SU-DHL-6 (cell line): ENCODE data around the gene INF2.
A peak's percentile ranks its signal among the peaks of the same experiment; 100 is the strongest.
"Not testable (repeated sequence)": the region's sequence is repeated elsewhere in the genome, so short reads cannot be mapped to it uniquely, and the experiment has no call there.

Source experiments
- H2AFZ ChIP-seq: fragments of 200-600 bp; sonication (generic); 2 replicates; pipeline ENCODE4 v1.6.1; 2014; ENCODE audit warnings: low read depth, mild to moderate bottlenecking, moderate library complexity, mixed read lengths, antibody characterized with exemption, low read length; ENCODE audit not compliant: severe bottlenecking
- H3F3A ChIP-seq: fragments of 200-600 bp; shearing (Covaris generic); 2 replicates; pipeline ENCODE4 v1.6.0; 2016; ENCODE audit warnings: antibody characterized with exemption, mild to moderate bottlenecking; ENCODE audit not compliant: insufficient read depth
- H3K27ac ChIP-seq: fragments of 200-600 bp; sonication (generic); 2 replicates; pipeline ENCODE4 v1.5.1; 2016; ENCODE audit warnings: low read depth, mild to moderate bottlenecking, low read length, moderate library complexity, mixed read lengths
- H3K27me3 ChIP-seq: fragments of 200-600 bp; sonication (generic), shearing (Covaris generic); 2 replicates; pipeline ENCODE4 v1.6.0; 2014; ENCODE audit warnings: mild to moderate bottlenecking, low read length
- H3K36me3 ChIP-seq: fragments of 200-600 bp; sonication (generic); 2 replicates; pipeline ENCODE4 v1.6.1; 2014; ENCODE audit warnings: mild to moderate bottlenecking, low read length, mixed read lengths
- H3K4me2 ChIP-seq: fragments of 300-600, 200-600 bp; shearing (Covaris generic), sonication (generic); 2 replicates; pipeline ENCODE4 v1.6.0; 2014; ENCODE audit warnings: low read length, low read depth, mild to moderate bottlenecking; ENCODE audit not compliant: poor library complexity, severe bottlenecking
- H3K4me3 ChIP-seq: fragments of 200-600 bp; sonication (generic); 2 replicates; pipeline ENCODE4 v1.5.1; 2014; ENCODE audit warnings: antibody characterized with exemption, low read length, mild to moderate bottlenecking, mixed read lengths; ENCODE audit not compliant: insufficient read depth, poor library complexity, severe bottlenecking
- H3K79me2 ChIP-seq: fragments of 200-600 bp; sonication (generic); 2 replicates; pipeline ENCODE4 v1.6.1; 2014; ENCODE audit warnings: mild to moderate bottlenecking, low read length, moderate library complexity; ENCODE audit not compliant: insufficient read depth
- H3K9ac ChIP-seq: fragments of 200-600 bp; sonication (generic); 2 replicates; pipeline ENCODE4 v1.7.0; 2014; ENCODE audit warnings: mild to moderate bottlenecking, low read length
- H3K9me2 ChIP-seq: fragments of 200-600 bp; sonication (generic); replicated peaks from 2 replicates; pipeline ENCODE4 v1.6.1; 2014; ENCODE audit warnings: low read length; ENCODE audit not compliant: insufficient read depth
- H3K9me3 ChIP-seq: fragments of 200-600 bp; sonication (generic); 2 replicates; pipeline ENCODE4 v1.6.1; 2014; ENCODE audit warnings: low read length, mixed read lengths; ENCODE audit not compliant: insufficient read depth
- H4K20me1 ChIP-seq: fragments of 200-600 bp; sonication (generic); 2 replicates; pipeline ENCODE4 v1.6.1; 2014; ENCODE audit warnings: low read depth, mild to moderate bottlenecking, antibody characterized with exemption, low read length, moderate library complexity, mixed read lengths
- EZH2phosphoT487 ChIP-seq: fragments of 200-600 bp; sonication (generic), shearing (Covaris generic); conservative IDR thresholded peaks from 2 replicates; pipeline ENCODE4 v1.6.1; 2018; ENCODE audit warnings: mild to moderate bottlenecking, antibody characterized with exemption, low read length, moderate library complexity, mixed read lengths
- TF ChIP-seq, protein P1 (sequence below): fragments of 200-600 bp; sonication (generic); IDR thresholded peaks from one replicate; pipeline ENCODE4 v1.5.1; 2017; ENCODE audit warnings: antibody characterized with exemption, mild to moderate bottlenecking, low read length, moderate library complexity; ENCODE audit not compliant: insufficient read depth, poor library complexity, severe bottlenecking

The INF2 gene

DNA sequence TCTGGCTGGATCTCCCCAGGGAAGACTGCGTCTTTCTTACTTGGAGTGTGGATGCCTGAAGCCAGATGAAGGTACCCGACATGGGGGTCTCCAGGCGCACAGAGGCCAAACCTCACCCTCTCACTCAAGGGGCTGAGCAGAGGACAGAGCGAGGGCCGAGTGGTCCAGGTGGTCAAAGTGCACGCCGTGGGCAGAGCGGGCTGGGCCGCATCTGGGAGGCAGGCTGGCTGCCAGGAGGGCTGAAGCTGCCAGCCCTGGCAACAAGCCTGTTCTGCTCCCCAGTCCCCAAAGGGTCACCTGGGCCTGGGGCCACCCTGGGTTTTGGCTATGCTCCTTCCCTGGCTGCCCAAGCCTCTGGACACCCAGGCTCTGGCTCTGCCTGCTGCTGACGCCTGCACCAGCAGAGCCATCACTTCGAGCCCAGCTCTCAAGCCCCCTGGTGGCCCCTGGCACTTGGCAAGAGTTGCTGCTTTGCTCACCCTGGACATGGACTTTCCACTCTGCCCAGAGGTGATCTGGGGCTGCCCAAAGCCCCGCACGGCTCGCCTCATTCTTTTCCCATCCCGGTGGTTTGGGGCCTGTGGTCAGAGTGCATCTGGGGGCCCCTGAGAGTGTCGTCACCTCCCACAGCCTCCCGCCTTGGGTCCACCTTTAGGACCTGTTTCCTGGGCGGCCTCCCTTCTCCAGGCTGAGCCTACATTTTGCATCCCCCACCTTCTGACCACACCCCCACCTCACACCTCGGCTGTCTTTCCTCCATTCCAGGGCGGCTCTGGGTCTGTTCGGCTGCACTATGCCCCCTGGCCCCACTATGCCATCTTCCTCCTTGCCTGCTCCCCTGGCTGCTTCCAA lies 37.4 kb downstream of the INF2 start:
- no peaks in the 10 kb centered on the region for H3K9me3 ChIP-seq
- H3K4me2 ChIP-seq = no peak overlapping the region
- no peak overlapping the region for H3K4me3 ChIP-seq
- no peaks in the 10 kb centered on the region for H3K79me2 ChIP-seq
- no peak overlapping the region for H3K9ac ChIP-seq
- no peaks in the 10 kb centered on the region for H4K20me1 ChIP-seq
- H2AFZ ChIP-seq = no peak overlapping the region
- no peaks in the 10 kb centered on the region for H3K9me2 ChIP-seq
- H3K27ac ChIP-seq = no peak overlapping the region
- no peaks in the 10 kb centered on the region for H3F3A ChIP-seq
- H3K27me3 ChIP-seq = no peaks in the 10 kb centered on the region
- no peak for TF ChIP-seq EZH2phosphoT487
- TF ChIP-seq, protein P1, sequence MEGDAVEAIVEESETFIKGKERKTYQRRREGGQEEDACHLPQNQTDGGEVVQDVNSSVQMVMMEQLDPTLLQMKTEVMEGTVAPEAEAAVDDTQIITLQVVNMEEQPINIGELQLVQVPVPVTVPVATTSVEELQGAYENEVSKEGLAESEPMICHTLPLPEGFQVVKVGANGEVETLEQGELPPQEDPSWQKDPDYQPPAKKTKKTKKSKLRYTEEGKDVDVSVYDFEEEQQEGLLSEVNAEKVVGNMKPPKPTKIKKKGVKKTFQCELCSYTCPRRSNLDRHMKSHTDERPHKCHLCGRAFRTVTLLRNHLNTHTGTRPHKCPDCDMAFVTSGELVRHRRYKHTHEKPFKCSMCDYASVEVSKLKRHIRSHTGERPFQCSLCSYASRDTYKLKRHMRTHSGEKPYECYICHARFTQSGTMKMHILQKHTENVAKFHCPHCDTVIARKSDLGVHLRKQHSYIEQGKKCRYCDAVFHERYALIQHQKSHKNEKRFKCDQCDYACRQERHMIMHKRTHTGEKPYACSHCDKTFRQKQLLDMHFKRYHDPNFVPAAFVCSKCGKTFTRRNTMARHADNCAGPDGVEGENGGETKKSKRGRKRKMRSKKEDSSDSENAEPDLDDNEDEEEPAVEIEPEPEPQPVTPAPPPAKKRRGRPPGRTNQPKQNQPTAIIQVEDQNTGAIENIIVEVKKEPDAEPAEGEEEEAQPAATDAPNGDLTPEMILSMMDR = peak; percentile 9
- no peaks in the 10 kb centered on the region for H3K36me3 ChIP-seq

DNA sequence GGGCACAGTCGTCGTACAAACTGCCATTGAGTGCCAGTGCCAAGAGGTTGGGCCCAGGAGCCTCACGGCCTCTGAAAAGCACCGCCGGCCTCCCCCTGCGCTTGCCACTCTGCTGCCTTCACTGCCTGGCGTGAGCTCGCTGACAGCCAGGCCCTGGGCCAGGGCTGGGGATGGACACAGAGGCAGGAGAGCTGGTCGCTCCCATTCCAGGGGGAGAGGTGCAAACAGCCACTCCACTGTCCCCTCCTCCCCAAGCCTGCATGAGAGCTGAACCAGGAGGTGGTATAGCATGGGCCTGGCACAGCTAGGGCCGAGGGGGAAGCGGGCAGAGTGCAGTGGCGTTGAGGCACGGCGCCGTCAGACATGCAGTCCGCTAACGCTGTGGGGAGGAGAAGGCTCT lies 39.2 kb downstream of the INF2 start:
- no peaks in the 10 kb centered on the region for H3K9me2 ChIP-seq
- no peak overlapping the region for H2AFZ ChIP-seq
- H3K4me3 ChIP-seq = no peak overlapping the region
- no peak overlapping the region for H3K9ac ChIP-seq
- H3K27me3 ChIP-seq = no peaks in the 10 kb centered on the region
- H4K20me1 ChIP-seq = no peaks in the 10 kb centered on the region
- no peak overlapping the region for H3K27ac ChIP-seq
- no peaks in the 10 kb centered on the region for H3F3A ChIP-seq
- no peak for TF ChIP-seq EZH2phosphoT487
- TF ChIP-seq, protein P1 = no peak
- H3K79me2 ChIP-seq = no peaks in the 10 kb centered on the region
- H3K9me3 ChIP-seq = no peaks in the 10 kb centered on the region
- no peaks in the 10 kb centered on the region for H3K36me3 ChIP-seq
- no peak overlapping the region for H3K4me2 ChIP-seq

DNA sequence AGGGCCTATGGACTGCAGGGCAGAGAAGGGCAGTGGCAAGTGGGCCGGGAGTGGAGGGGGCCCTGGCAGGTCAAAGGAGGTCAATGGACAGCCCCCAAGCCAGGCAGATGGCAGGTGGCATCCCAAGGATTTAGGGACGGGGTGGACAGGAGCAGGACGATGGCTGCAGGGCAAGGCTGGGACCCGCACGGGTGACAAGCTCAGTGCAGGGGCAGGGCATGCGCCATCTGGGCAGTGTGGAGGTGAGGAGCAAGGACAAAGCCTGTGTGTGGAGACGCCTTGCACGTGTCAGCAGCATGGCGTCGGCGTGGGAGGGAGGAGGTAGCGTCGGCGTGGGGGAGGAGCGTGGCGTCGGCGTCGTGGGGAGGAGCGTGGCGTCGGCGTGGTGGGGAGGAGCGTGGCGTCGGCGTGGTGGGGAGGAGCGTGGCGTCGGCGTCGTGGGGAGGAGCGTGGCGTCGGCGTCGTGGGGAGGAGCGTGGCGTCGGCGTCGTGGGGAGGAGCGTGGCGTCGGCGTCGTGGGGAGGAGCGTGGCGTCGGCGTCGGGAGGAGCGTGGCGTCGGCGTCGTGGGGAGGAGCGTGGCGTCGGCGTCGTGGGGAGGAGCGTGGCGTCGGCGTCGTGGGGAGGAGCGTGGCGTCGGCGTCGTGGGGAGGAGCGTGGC lies 39.9 kb downstream of the INF2 start:
- H3K27ac ChIP-seq, H3K9ac ChIP-seq, H3K79me2 ChIP-seq, H4K20me1 ChIP-seq, H3K9me3 ChIP-seq, H3K4me2 ChIP-seq, H3K36me3 ChIP-seq, H2AFZ ChIP-seq, H3K9me2 ChIP-seq, H3K4me3 ChIP-seq, H3K27me3 ChIP-seq, H3F3A ChIP-seq: not testable (repeated sequence)

DNA sequence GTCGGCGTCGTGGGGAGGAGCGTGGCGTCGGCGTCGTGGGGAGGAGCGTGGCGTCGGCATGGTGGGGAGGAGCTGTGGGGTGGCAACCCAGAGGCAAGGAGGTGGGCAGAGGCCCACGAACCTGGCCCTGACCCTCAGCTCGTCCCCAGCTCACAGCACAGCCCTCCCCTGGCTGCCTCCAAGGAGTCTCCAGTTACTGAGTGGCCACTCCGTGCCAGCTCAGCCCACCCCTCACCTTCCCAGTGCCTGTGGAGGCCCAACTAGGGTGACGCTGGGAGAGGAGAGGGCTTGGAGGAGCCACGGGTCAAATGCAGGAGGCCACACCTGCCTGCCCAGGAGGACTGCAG lies 40.4 kb downstream of the INF2 start:
- H3F3A ChIP-seq = no peaks in the 10 kb centered on the region
- no peak overlapping the region for H2AFZ ChIP-seq
- H3K27me3 ChIP-seq = no peaks in the 10 kb centered on the region
- H3K9me2 ChIP-seq = no peaks in the 10 kb centered on the region
- H3K79me2 ChIP-seq = no peaks in the 10 kb centered on the region
- H4K20me1 ChIP-seq = no peaks in the 10 kb centered on the region
- H3K9ac ChIP-seq = no peak overlapping the region
- H3K9me3 ChIP-seq = no peaks in the 10 kb centered on the region
- TF ChIP-seq, protein P1 = no peak
- no peak for TF ChIP-seq EZH2phosphoT487
- no peaks in the 10 kb centered on the region for H3K36me3 ChIP-seq
- no peak overlapping the region for H3K27ac ChIP-seq
- no peak overlapping the region for H3K4me3 ChIP-seq
- no peak overlapping the region for H3K4me2 ChIP-seq
